Activated T-cell treated with anti-CD3 and anti-CD28 coated beads for 4 hours (primary cell): Measurements from ENCODE around the gene ZNF335.
"Not testable (repeated sequence)": the region's sequence is repeated elsewhere in the genome, so short reads cannot be mapped to it uniquely, and the experiment has no call there.

Experiments
- DNase-seq: peaks from one replicate; pipeline ENCODE4 v3.0.0-alpha.2; 2020

ZNF335 gene

DNA sequence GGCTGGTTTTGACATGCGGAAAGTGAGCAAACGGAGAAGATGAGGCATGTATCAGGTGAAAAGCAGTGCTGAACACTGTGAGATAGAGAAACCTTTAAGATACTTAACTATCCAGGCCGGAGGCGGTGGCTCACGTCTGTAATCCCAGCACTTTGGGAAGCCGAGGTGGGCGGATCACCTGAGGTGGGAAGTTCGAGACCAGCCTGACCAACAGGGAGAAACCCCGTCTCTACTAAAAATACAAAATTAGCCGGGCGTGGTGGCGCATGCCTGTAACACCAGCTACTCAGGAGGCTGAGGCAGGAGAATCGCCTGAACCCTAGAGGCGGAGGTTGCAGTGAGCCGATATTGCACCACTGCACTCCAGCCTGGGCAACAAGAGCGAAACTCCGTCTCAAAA is 40.3 kb downstream of the ZNF335 start:
- DNase-seq: not testable (repeated sequence)

DNA sequence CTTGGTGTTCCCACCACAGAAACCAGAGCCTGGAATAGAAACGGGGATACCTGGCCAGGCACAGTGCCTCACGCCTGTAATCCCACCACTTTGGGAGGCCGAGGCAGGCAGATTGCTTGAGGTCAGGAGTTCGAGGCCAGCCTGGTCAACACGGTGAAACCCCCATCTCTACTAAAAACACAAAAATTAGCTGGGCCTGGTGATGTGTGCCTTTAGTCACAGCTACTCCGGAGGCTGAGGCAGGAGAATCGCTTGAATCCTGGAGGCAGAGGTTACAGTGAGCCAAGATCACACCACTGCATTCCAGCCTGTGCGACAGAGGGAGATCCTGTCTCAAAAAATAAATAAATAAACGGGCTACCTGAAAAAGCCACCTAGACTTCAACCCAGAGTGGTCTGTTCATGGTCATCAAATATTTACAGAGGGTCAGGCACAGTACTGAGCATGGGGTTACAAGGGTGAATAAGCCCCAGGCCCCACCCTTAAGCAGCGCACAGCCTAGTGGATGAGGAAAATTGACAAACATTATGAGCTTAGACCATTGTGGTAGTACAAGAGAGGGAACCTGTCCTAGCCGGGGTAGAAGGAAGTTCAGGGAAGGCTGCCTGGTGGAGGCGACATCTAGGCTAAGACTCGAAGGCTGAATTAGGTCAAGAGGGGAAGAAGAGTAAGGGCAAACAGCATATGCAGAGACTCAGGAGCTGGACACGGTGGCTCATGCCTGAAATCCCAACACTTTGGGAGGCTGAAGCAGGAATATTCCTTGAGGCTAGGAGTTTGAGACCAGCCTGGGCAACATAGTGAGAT is 44.7 kb downstream of the ZNF335 start:
- no peak for DNase-seq

DNA sequence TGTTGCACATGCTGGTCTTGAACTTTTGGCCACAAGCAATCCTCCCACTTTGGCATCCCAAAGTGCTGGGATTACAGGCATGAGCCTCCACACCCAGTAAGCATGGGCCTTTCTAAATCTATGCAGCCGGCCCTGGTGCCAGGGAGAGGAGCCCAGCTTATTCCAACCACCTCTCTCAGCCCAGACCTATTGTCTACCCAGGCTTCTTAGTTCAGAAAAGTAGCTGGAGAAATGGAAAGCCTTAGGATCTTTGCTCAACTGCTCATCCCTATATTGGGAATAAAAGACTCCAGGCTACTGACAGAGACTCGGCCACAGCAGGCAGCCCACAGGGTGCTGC is 45.3 kb downstream of the ZNF335 start:
- no peak for DNase-seq

GRCh38 chr20:45925821-45926506 is 46.0 kb downstream of the ZNF335 start:
- no peak for DNase-seq

- DNase-seq: no peak
Observed at GRCh38 chr20:45924391-45925261, 47.4 kb downstream of the ZNF335 start.

- no peak for DNase-seq
Observed at GRCh38 chr20:45921337-45922189, 50.4 kb downstream of the ZNF335 start.

- DNase-seq: no peak
Observed at GRCh38 chr20:45920462-45921336, 51.3 kb downstream of the ZNF335 start.

- no peak for DNase-seq
Observed at GRCh38 chr20:45919542-45920399, 52.2 kb downstream of the ZNF335 start.

- DNase-seq: no peak
Observed at GRCh38 chr20:45918779-45919537, 53.0 kb downstream of the ZNF335 start.

DNA sequence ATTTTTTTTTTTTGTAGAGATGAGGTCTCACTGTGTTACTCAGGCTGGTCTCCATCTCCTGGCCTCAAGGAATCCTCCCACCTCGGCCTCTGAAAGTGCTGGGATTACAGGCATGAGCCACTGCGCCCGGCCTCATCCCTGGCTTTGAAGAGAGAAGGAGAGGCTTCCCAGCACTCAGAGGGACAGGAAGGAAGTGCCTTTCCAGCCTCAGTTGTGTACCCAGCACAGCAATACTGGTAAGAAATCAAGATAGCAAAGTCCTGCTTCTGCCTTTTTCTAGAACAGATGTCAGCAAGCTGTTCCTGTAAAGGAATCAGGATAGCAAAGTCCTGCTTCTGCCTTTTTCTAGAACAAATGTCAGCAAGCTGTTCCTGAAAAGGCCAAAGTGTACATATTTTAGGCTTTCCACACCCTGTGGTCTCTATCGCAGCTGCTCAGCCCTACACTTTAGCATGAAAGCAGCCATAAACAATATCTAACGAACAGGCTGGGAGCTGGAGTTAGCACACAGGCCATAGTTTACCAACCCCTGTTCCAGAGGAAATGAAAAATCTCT is 53.7 kb downstream of the ZNF335 start:
- no peak for DNase-seq

GRCh38 chr20:45917790-45918141 is 54.2 kb downstream of the ZNF335 start:
- no peak for DNase-seq

- no peak for DNase-seq
Observed at GRCh38 chr20:45913116-45913515, 58.9 kb downstream of the ZNF335 start.

DNA sequence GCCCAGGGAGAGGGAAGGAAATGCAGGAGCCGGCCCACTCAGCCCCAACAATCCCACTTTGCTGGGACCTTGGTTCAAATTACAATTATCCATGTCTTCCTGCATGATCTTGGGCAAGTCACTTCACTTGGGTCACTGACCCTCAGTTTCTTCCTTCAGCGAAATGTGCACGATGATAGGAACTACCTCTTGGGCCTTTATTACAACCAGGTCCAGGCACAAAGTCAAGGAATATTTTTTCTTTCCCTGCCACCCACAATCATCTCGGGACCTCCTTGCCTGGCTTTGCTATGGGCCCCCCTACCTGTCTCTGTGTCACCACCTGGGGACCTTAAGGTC is 59.7 kb downstream of the ZNF335 start:
- DNase-seq: no peak

DNA sequence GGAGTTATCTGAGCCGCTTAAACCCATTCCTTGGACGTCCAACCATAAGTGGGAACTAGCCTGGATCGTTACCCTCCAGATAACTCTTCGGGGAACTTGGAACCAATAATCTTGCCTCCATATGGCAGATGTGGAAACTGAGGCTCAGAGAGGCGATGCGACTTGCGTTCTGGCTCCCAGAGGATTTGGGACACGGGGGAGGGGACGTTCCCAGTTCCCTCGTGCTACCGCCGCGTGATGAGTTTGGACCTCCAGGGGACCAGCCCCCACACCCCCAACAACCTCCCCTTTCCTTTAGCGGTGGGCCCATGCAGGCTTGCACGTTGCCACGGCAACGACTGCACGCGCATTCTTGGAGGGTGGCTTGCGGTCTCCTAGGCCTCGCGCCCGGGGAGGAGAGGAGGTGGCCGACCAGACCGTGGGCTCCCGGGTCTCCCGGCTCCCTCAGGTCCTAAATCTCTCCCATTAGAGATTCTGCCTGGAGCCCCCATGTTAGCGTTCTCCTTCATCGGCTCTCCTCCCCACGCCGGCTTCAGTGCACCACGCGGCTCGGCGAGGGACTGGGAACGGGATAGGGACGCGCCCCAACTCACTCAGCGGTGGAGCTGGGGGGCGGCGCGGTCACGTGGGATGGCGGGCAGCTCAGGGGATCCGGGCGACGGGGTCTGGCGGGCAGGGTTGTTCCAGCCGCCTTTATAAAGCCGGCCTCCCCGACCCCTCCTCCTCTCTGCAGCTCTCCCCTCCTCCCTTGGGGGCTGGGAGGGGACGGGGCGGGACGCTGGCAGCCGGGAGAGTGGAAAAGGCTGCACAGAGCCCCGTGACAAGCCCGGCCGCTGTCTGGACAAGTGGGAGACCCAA is 60.3 kb downstream of the ZNF335 start, which contains the start of gene PLTP:
TSS of gene PLTP (minus strand) at position 670 of the 858 bp plus-strand sequence. CDS start 703 bp downstream, outside the sequence.
- no peak for DNase-seq

- DNase-seq: peak; percentile 92
Observed at GRCh38 chr20:45910670-45911485, 61.1 kb downstream of the ZNF335 start.

DNA sequence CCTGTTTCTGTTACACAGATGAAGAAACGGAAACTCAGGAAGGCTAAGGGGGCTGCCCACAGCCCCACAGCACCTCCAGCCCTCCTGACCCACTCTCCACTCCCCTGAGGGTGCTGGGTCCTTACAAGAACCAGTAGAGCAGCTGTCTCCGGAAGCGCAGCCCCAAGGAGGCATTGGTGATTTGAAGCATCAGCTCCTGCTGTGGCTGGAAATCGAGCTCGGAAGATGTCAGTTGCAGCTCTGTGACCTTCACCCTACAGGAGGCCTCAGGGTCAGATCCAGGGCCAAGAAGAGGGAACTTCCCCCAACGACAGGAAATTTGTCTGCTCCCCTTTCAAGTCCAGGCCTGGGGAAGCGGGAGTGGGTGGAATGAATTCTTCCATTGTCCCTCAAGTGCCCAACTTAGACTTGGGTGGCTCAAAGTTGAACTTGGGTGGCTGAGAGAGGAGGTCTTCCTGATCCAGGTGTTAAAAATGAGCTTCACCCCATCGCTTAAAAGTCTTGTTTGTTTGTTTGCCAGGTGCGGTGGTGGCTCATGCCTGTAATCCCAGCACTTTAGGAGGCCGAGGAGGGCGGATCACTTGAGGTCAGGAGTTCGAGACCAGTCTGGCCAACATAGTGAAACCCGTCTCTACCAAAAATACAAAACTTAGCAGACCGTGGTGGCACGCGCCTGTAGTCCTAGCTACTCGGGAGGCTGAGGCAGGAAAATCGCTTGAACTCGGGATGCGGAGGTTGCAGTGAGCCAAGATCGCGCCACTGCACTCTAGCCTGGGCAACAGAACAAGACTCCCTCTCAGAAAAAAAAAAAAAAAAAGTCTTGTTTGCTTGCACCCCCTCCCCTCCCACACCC is 62.0 kb downstream of the ZNF335 start:
- no peak for DNase-seq
